Skeletal muscle satellite cell (primary cell): Measurements from ENCODE around the gene RBBP4.
"Not testable (repeated sequence)": the region's sequence is repeated elsewhere in the genome, so short reads cannot be mapped to it uniquely, and the experiment has no call there.

Experiments
- H3K27me3 ChIP-seq: 2 replicates; pipeline ENCODE4 v1.7.0; 2013; ENCODE audit warnings: low read length; ENCODE audit not compliant: control insufficient read depth, insufficient read depth
- H3K36me3 ChIP-seq: 2 replicates; pipeline ENCODE4 v1.7.0; 2013; ENCODE audit warnings: mild to moderate bottlenecking, control low read depth, low read length; ENCODE audit not compliant: insufficient read depth
- H3K4me1 ChIP-seq: 2 replicates; pipeline ENCODE4 v1.7.0; 2013; ENCODE audit warnings: low read length; ENCODE audit not compliant: control insufficient read depth, insufficient read depth
- H3K4me2 ChIP-seq: 2 replicates; pipeline ENCODE4 v1.7.0; 2013; ENCODE audit warnings: mild to moderate bottlenecking, low read length
- H3K4me3 ChIP-seq: 2 replicates; pipeline ENCODE4 v1.7.0; 2013; ENCODE audit warnings: low read length
- H3K9ac ChIP-seq: 2 replicates; pipeline ENCODE4 v1.7.0; 2013; ENCODE audit warnings: mild to moderate bottlenecking, low read depth, low read length, moderate library complexity
- H3K9me3 ChIP-seq: replicated peaks from 2 replicates; pipeline ENCODE4 v1.7.0; 2013; ENCODE audit warnings: mild to moderate bottlenecking, control low read depth, low read length

Gene RBBP4

GRCh38 chr1:32680642-32681041 lies 29.6 kb downstream of the RBBP4 start:
- Histone ChIP-seq H3K36me3 (peaks cover 79% of the 10 kb centered on the region), H3K9me3 (no peaks in the 10 kb centered on the region), H3K4me3 (no peak overlapping the region), H3K4me1 (peaks cover 17% of the 10 kb centered on the region), H3K4me2 (no peak overlapping the region), H3K9ac (no peak overlapping the region), H3K27me3 (no peaks in the 10 kb centered on the region)

GRCh38 chr1:32681509-32681908 lies 30.5 kb downstream of the RBBP4 start:
- H3K4me2 ChIP-seq = no peak overlapping the region
- H3K9ac ChIP-seq = no peak overlapping the region
- no peaks in the 10 kb centered on the region for H3K27me3 ChIP-seq
- H3K9me3 ChIP-seq = no peaks in the 10 kb centered on the region
- peaks cover 17% of the 10 kb centered on the region for H3K4me1 ChIP-seq
- no peak overlapping the region for H3K4me3 ChIP-seq
- H3K36me3 ChIP-seq = peaks cover 79% of the 10 kb centered on the region

GRCh38 chr1:32681999-32682398 lies 31.0 kb downstream of the RBBP4 start:
- no peak overlapping the region for H3K4me2 ChIP-seq
- peaks cover 78% of the 10 kb centered on the region for H3K36me3 ChIP-seq
- H3K9me3 ChIP-seq = no peaks in the 10 kb centered on the region
- H3K9ac ChIP-seq = no peak overlapping the region
- H3K4me1 ChIP-seq = peaks cover 17% of the 10 kb centered on the region
- no peak overlapping the region for H3K4me3 ChIP-seq
- H3K27me3 ChIP-seq = no peaks in the 10 kb centered on the region

- Histone ChIP-seq H3K4me3 (no peak overlapping the region), H3K36me3 (peaks cover 72% of the 10 kb centered on the region), H3K4me2 (no peak overlapping the region), H3K4me1 (peaks cover 17% of the 10 kb centered on the region), H3K27me3 (no peaks in the 10 kb centered on the region), H3K9me3 (no peaks in the 10 kb centered on the region), H3K9ac (no peak overlapping the region)
These were observed 32.4 kb downstream of the RBBP4 start for GRCh38 chr1:32683397-32683796.

DNA sequence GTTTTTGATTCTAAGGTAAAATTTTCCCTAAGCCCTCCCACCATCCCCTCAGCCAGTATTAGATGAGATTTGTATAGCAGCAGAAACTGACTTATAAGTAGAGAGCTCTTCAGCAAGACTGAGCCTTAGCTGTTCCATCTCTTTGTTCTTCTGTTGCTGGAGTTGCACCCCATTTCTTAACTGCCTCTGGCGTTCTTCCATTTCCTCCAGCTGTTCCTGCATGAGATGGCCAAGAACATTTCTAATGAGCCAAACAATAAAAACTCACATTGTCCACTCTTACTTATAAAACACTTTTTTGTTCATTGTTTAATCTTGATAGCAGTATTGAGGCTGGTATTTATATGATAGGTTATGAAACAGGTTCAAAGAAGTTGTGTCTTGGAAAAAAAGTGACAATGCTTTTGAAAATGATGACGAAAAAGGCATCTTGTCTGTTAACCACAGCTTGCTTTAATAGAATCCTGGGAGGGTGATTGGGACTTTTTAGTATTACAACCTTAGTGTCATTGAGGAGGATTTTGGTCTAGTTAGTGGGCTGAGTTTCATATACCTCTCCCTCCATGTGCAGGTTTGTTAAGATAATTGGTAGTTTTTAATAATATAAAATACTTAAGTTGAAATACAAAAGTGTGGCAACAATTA lies 33.3 kb downstream of the RBBP4 start:
- H3K9me3 ChIP-seq = no peaks in the 10 kb centered on the region
- no peaks in the 10 kb centered on the region for H3K27me3 ChIP-seq
- no peak overlapping the region for H3K4me3 ChIP-seq
- peak overlapping the region; percentile 8 for H3K9ac ChIP-seq
- H3K4me2 ChIP-seq = no peak overlapping the region
- peaks cover 17% of the 10 kb centered on the region for H3K4me1 ChIP-seq
- peaks cover 67% of the 10 kb centered on the region for H3K36me3 ChIP-seq

GRCh38 chr1:32685498-32685897 lies 34.5 kb downstream of the RBBP4 start:
- H3K4me3 ChIP-seq = no peak overlapping the region
- no peak overlapping the region for H3K9ac ChIP-seq
- peaks cover 17% of the 10 kb centered on the region for H3K4me1 ChIP-seq
- H3K4me2 ChIP-seq = no peak overlapping the region
- peaks cover 62% of the 10 kb centered on the region for H3K36me3 ChIP-seq
- no peaks in the 10 kb centered on the region for H3K27me3 ChIP-seq
- no peaks in the 10 kb centered on the region for H3K9me3 ChIP-seq

- Histone ChIP-seq H3K4me1 (peaks cover 17% of the 10 kb centered on the region), H3K27me3 (no peaks in the 10 kb centered on the region), H3K9ac (no peak overlapping the region), H3K9me3 (no peaks in the 10 kb centered on the region), H3K36me3 (peaks cover 53% of the 10 kb centered on the region), H3K4me2 (no peak overlapping the region), H3K4me3 (no peak overlapping the region)
These were observed 35.4 kb downstream of the RBBP4 start for GRCh38 chr1:32686387-32686786.

DNA sequence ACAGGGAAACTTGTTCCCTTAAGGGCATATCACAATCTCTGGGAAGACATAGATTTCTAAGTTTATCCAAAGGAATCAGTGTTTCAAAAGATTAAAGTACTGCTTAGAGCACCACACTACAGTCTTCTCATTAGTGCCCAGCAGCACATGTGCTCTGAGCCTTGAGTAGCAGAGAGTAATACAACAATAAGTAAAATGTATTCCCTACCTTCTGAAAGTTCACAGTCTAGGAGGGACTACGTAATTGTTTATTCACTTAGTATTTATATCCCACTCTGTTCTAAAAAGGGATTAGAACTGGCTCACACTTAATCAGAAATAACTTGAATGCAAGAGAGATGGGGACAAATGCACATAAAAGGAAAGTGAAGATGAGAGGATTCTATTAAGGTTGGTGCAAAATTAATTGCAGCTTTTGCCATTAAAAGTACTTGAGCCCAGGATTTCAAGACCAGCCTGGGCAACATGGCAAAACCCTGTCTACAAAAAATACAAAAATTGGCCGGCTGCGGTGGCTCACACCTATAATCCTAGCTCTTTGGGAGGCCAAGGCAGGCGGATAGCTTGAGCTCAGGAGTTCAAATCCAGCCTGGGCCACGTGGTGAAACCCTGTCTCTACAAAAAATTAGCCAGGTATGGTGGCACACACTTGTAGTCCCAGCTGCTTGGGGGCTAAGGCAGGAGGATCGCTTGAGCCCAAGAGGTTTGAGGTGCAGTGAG lies 42.6 kb downstream of the RBBP4 start:
- H3K36me3 ChIP-seq = peaks cover 38% of the 10 kb centered on the region
- no peaks in the 10 kb centered on the region for H3K9me3 ChIP-seq
- H3K4me1 ChIP-seq = peaks cover 17% of the 10 kb centered on the region
- H3K4me2 ChIP-seq = no peak overlapping the region
- no peaks in the 10 kb centered on the region for H3K27me3 ChIP-seq
- no peak overlapping the region for H3K9ac ChIP-seq
- no peak overlapping the region for H3K4me3 ChIP-seq

DNA sequence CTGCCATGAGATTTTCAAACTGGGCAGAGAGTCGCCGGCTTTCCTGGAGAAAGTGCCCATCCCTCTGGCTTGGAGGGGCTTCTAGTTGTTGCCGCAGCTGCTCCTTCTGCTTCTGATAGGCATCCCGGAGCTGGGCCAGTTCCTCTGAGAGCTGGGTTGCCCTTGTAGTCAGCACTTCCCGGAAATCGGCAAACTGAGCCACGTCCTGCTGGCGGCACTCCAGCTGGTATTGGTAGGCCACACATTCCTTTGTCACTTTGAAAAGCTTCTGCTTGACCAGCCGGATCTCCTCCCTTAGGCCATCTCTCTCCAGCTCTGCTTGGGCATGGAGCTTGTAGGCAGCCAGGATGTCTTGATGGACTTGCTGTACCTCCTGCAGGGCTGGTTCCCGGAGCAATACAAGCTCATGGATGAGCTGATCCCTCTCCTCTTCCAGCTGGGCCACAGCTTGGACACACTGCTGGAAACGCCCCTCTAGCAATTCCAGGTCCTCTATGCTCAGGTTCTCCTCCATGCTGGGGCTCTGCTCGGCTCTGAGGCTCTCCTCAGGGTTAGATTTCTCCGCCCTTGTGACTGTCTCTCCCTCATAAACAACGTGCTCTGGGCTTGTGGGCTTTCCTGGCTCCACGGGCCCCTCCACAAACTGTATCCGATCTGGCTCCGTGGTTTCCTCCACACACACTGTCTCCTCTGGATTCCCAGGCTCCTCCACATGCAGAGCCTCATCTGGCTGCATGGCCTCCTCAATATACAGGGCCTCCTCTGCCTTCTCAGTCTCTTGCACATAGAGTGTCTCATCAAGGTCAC lies 44.3 kb downstream of the RBBP4 start:
- H3K9me3 ChIP-seq = no peaks in the 10 kb centered on the region
- H3K36me3 ChIP-seq = peaks cover 35% of the 10 kb centered on the region
- H3K27me3 ChIP-seq = no peaks in the 10 kb centered on the region
- H3K4me1 ChIP-seq = peaks cover 17% of the 10 kb centered on the region
- H3K9ac ChIP-seq = peak overlapping the region; percentile 9
- H3K4me3 ChIP-seq = no peak overlapping the region
- H3K4me2 ChIP-seq = peak overlapping the region; percentile 13

DNA sequence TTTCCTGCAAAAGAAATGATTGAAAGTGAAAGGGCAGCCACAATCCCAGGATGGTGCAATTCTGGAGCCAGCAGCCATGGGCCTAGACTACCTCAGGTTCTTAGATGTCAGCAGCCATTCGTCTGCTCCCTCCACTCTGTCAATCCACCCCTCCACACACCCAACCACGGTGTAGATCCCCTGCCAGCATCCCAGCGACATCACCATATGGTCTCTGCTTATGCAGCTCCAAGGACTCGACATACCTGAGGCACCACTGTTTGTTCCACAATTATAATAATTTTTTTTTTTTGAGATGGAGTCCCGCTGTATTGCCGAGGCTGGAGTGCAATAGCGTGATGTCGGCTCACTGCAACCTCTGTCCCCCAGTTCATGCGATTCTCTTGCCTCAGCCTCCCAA lies 45.0 kb downstream of the RBBP4 start:
- Histone ChIP-seq H3K36me3 (peaks cover 35% of the 10 kb centered on the region), H3K27me3 (no peaks in the 10 kb centered on the region), H3K9ac (no peak overlapping the region), H3K4me2 (no peak overlapping the region), H3K4me1 (peaks cover 18% of the 10 kb centered on the region), H3K4me3 (no peak overlapping the region), H3K9me3 (no peaks in the 10 kb centered on the region)

GRCh38 chr1:32696996-32697395 lies 46.0 kb downstream of the RBBP4 start:
- peaks cover 34% of the 10 kb centered on the region for H3K36me3 ChIP-seq
- H3K4me1 ChIP-seq = peaks cover 28% of the 10 kb centered on the region
- not testable (repeated sequence) for H3K4me3 ChIP-seq, H3K27me3 ChIP-seq, H3K9me3 ChIP-seq, H3K4me2 ChIP-seq, H3K9ac ChIP-seq
